Measurements from ENCODE around the gene INCA1.

INCA1 gene

GRCh38 chr17:4949321-4950074, 47.8 kb downstream of the INCA1 start:
- peak in 22 of 56 donors; percentile 27 to 82 (median 52) for DNase-seq

- DNase-seq: peak in 48 of 56 donors; percentile 42 to 85 (median 70)
These were observed 48.4 kb downstream of the INCA1 start for GRCh38 chr17:4948931-4949320.

GRCh38 chr17:4948166-4948930, 49.0 kb downstream of the INCA1 start, which contains the start of gene PFN1:
PFN1 (minus strand) TSS chr17:4948530; CDS start chr17:4948394, 136 bp downstream.
- DNase-seq: peak in 54 of 56 donors; percentile 41 to 92 (median 78)

GRCh38 chr17:4947411-4948165, 49.7 kb downstream of the INCA1 start:
- peak in 27 of 56 donors; percentile 18 to 64 (median 43) for DNase-seq

- peak in 2 of 56 donors; percentile 9 to 37 for DNase-seq
These were observed 50.3 kb downstream of the INCA1 start for GRCh38 chr17:4947010-4947410.

- DNase-seq: no peak
These were observed 50.9 kb downstream of the INCA1 start for GRCh38 chr17:4946312-4946976.

GRCh38 chr17:4945944-4946280, 51.4 kb downstream of the INCA1 start:
- DNase-seq: no peak

GRCh38 chr17:4945176-4945943, 52.0 kb downstream of the INCA1 start:
- DNase-seq: peak in 20 of 56 donors; percentile 2 to 85 (median 24)

GRCh38 chr17:4944554-4945175, 52.7 kb downstream of the INCA1 start:
- no peak for DNase-seq

- no peak for DNase-seq
These were observed 53.2 kb downstream of the INCA1 start for GRCh38 chr17:4944163-4944553.

- DNase-seq: no peak
These were observed 54.4 kb downstream of the INCA1 start for GRCh38 chr17:4942760-4943508.

GRCh38 chr17:4941319-4941610, 56.1 kb downstream of the INCA1 start:
- DNase-seq: no peak

- DNase-seq: no peak
These were observed 56.6 kb downstream of the INCA1 start for GRCh38 chr17:4940555-4941318.

- peak; percentile 64 to 100 (median 94) for DNase-seq
These were observed 57.3 kb downstream of the INCA1 start, which contains the start of the genes RNF167 and SLC25A11 for GRCh38 chr17:4939796-4940554. RNF167 (plus strand) TSS chr17:4940268; CDS start chr17:4940910, 642 bp downstream. SLC25A11 (minus strand) TSS chr17:4940046; CDS start chr17:4939910, 136 bp downstream.

GRCh38 chr17:4939546-4939795, 57.9 kb downstream of the INCA1 start:
- DNase-seq: peak in 3 of 56 donors; percentile 35 to 69 (median 63)

GRCh38 chr17:4938688-4939545, 58.4 kb downstream of the INCA1 start:
- DNase-seq: no peak
